ENCODE measurements around the gene KCNA1.

Gene KCNA1

DNA sequence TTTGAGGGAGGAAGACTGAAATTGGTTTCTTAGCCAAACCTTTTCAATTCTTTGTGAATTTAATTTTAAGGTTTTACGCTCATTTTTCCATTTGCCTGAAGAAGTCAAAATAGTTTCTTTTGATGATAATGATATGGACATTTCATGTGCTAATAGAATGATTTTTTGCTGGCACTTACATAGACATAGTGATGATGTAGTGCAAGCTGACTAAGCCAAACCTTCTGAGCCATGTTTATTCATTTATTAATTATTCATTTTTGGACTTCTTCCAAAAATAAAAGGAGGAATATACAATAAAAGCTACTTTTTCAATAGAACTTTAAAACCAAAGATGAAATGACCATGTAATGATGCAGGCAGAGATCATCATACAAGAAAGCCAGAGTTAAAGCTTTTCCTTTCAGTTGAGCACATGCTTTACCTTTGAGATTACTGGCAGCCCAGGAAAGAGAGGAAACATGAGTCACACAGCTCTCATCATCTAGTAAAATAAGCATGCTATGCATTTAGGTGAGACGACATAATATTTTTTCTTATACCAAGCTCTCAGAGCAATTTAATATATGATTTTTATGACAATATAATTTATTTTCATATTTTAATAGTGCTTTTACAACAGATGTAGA, 24.8 kb downstream of the KCNA1 start:
- no peaks in the 10 kb centered on the region for H3K4me1 Mint-ChIP-seq
- no peaks in the 10 kb centered on the region for H3K36me3 Mint-ChIP-seq
- no peak overlapping the region for H3K4me3 Mint-ChIP-seq
- H3K9me3 Mint-ChIP-seq, result no peaks in the 10 kb centered on the region
- no peak overlapping the region for H3K27ac Mint-ChIP-seq
- ATAC-seq (ENCODE audit: low read depth) (no peak), DNase-seq (ENCODE audit: low spot score in 2 of 2) (no peak)
- peaks cover 34% of the 10 kb centered on the region for H3K27me3 Mint-ChIP-seq

- ATAC-seq (ENCODE audit: low read depth), result no peak
- H3K9me3 Mint-ChIP-seq, result no peaks in the 10 kb centered on the region
- no peaks in the 10 kb centered on the region for H3K36me3 Mint-ChIP-seq
- DNase-seq (ENCODE audit: low spot score in 2 of 2), result no peak
- H3K27me3 Mint-ChIP-seq, result peaks cover 13% of the 10 kb centered on the region
- no peak overlapping the region for H3K27ac Mint-ChIP-seq
- no peak overlapping the region for H3K4me3 Mint-ChIP-seq
- H3K4me1 Mint-ChIP-seq, result peaks cover 8% of the 10 kb centered on the region
Measured at GRCh38 chr12:4938900-4939299, 29.2 kb downstream of the KCNA1 start.

- Mint-ChIP-seq H3K4me1 (peaks cover 12% of the 10 kb centered on the region), H3K9me3 (no peaks in the 10 kb centered on the region), H3K27me3 (peaks cover 11% of the 10 kb centered on the region), H3K27ac (no peak overlapping the region), H3K36me3 (no peaks in the 10 kb centered on the region), H3K4me3 (no peak overlapping the region)
- ATAC-seq (ENCODE audit: low read depth) (no peak), DNase-seq (ENCODE audit: low spot score in 2 of 2) (no peak)
Measured at GRCh38 chr12:4939418-4940023, 29.8 kb downstream of the KCNA1 start.

GRCh38 chr12:4943067-4943937, 33.6 kb downstream of the KCNA1 start:
- Mint-ChIP-seq H3K36me3 (no peaks in the 10 kb centered on the region), H3K4me3 (no peak overlapping the region), H3K27ac (no peak overlapping the region), H3K27me3 (peaks cover 4% of the 10 kb centered on the region), H3K4me1 (peaks cover 15% of the 10 kb centered on the region), H3K9me3 (no peaks in the 10 kb centered on the region)
- no peak for DNase-seq (ENCODE audit: low spot score in 2 of 2)
- peak; percentile 80 for ATAC-seq (ENCODE audit: low read depth)

DNA sequence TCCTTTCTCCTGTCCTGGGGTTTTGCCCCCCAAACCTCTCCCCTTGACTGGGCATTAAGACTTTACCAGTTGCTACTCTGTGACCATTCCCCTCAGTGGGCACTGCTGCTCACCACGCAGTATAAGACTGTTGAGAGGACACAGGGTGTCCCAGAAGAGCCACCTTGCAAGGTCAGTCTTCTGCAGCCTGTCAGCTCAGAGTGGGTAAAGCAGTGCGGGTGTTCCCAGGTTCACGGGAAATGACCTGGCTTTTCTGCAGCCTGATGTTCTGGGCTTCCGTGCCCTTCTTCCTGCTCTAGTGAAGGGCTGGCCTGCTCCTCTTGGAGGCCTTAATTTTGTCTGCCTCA, 34.2 kb downstream of the KCNA1 start:
- peaks cover 15% of the 10 kb centered on the region for H3K4me1 Mint-ChIP-seq
- H3K9me3 Mint-ChIP-seq, result no peaks in the 10 kb centered on the region
- peaks cover 4% of the 10 kb centered on the region for H3K27me3 Mint-ChIP-seq
- no peak overlapping the region for H3K4me3 Mint-ChIP-seq
- DNase-seq (ENCODE audit: low spot score in 2 of 2), result no peak
- ATAC-seq (ENCODE audit: low read depth), result peak; percentile 14
- H3K36me3 Mint-ChIP-seq, result no peaks in the 10 kb centered on the region
- H3K27ac Mint-ChIP-seq, result no peak overlapping the region

DNA sequence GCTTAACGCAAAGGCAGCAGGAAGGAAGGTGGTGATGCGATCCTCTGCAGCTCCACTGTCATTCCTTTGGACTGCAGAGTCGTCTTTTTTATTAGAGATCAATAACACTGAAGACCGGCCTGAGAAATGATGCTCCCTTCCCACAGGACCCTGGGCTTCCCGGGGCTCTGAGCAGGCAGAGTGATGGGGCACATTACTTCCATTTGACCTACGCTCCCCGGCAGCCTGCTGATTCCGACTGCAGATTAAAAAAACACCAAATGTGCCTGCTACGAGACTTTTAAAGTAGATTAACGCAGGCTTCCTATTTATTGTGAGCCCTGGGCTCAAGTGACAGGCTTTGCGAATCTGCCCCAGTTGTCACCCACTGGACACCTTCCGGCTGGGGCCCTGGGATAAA, 37.5 kb downstream of the KCNA1 start:
- no peak for DNase-seq (ENCODE audit: low spot score in 2 of 2)
- no peak for ATAC-seq (ENCODE audit: low read depth)
- Mint-ChIP-seq H3K4me1 (peaks cover 15% of the 10 kb centered on the region), H3K27ac (no peak overlapping the region), H3K4me3 (no peak overlapping the region), H3K9me3 (no peaks in the 10 kb centered on the region), H3K36me3 (no peaks in the 10 kb centered on the region), H3K27me3 (peaks cover 4% of the 10 kb centered on the region)

GRCh38 chr12:4951083-4951482, 41.4 kb downstream of the KCNA1 start:
- no peak for ATAC-seq (ENCODE audit: low read depth)
- H3K9me3 Mint-ChIP-seq, result no peaks in the 10 kb centered on the region
- no peak for DNase-seq (ENCODE audit: low spot score in 2 of 2)

DNA sequence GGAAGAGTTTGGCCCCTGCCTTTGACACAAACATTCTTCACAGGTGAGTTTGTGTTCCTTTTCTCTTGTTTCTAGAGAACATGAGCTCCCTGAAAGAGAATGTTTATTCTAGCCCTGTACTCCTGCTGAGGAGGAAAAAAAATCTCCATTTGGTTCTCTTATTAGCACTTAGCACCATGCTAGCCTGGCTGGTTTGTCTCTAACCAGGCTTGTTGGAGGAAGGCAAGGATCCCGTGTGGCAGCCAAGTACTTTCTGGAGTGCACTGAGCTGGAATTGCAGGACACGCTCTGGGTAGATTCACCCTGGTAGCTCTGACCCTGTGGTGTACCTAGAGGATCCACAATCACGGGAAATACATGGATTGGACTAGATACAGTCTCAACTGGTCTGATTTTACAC, 41.9 kb downstream of the KCNA1 start:
- Mint-ChIP-seq H3K27ac (no peak overlapping the region), H3K9me3 (no peaks in the 10 kb centered on the region), H3K4me3 (no peak overlapping the region), H3K27me3 (peaks cover 13% of the 10 kb centered on the region), H3K4me1 (peaks cover 3% of the 10 kb centered on the region), H3K36me3 (no peaks in the 10 kb centered on the region)
- no peak for DNase-seq (ENCODE audit: low spot score in 2 of 2)
- no peak for ATAC-seq (ENCODE audit: low read depth)

More at GRCh38 chr12:4951083-4951482, 41.4 kb downstream of the KCNA1 start:
- H3K27me3 Mint-ChIP-seq, result peaks cover 13% of the 10 kb centered on the region
- H3K36me3 Mint-ChIP-seq, result no peaks in the 10 kb centered on the region
- H3K27ac Mint-ChIP-seq, result no peak overlapping the region
- peaks cover 3% of the 10 kb centered on the region for H3K4me1 Mint-ChIP-seq
- no peak overlapping the region for H3K4me3 Mint-ChIP-seq

DNA sequence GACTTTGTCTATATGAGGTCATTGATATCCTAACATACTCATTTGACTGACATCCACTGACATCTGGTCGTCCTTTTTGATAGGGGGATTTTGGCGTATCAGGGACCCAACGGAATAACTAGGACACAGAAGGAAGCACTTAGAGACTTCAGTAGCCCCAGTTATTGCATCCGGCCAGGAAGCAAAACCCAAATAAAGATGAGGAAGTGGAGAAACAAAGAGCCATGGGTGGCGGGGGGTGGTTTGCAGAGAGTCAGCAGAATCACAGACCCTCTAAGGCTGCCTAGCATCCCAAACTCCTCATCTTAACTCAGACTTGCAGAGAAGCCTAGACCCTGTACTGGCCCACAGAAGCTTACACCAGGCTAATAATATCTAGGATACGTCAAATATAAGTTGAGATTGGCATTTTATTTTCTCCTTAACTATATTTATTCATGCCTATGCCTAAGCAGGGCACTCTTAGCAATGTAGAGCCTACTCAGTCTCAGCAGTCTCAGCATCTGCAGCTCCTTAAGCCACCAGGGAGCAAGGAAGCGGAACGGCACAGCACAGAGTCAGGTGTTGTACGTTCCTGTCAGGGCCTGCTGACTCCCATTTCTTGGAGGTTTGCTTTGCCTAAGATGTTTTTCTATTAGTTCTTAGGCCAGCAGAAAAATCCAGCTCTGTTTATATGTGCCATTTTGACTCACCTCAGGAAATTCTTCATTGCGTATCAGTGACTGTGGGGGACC, 45.1 kb downstream of the KCNA1 start:
- Mint-ChIP-seq H3K4me3 (no peak overlapping the region), H3K4me1 (peaks cover 3% of the 10 kb centered on the region), H3K9me3 (no peaks in the 10 kb centered on the region), H3K36me3 (no peaks in the 10 kb centered on the region), H3K27me3 (peaks cover 32% of the 10 kb centered on the region), H3K27ac (no peak overlapping the region)
- ATAC-seq (ENCODE audit: low read depth) (no peak), DNase-seq (ENCODE audit: low spot score in 2 of 2) (no peak)

GRCh38 chr12:4956054-4956453, 46.3 kb downstream of the KCNA1 start:
- H3K27me3 Mint-ChIP-seq, result peaks cover 34% of the 10 kb centered on the region
- no peaks in the 10 kb centered on the region for H3K36me3 Mint-ChIP-seq
- peaks cover 3% of the 10 kb centered on the region for H3K4me1 Mint-ChIP-seq
- no peak for ATAC-seq (ENCODE audit: low read depth)
- H3K27ac Mint-ChIP-seq, result no peak overlapping the region
- H3K4me3 Mint-ChIP-seq, result no peak overlapping the region
- no peaks in the 10 kb centered on the region for H3K9me3 Mint-ChIP-seq
- DNase-seq (ENCODE audit: low spot score in 2 of 2), result no peak

GRCh38 chr12:4956968-4957367, 47.3 kb downstream of the KCNA1 start:
- H3K4me1 Mint-ChIP-seq, result peaks cover 3% of the 10 kb centered on the region
- DNase-seq (ENCODE audit: low spot score in 2 of 2) (no peak), ATAC-seq (ENCODE audit: low read depth) (no peak)
- no peaks in the 10 kb centered on the region for H3K36me3 Mint-ChIP-seq
- H3K9me3 Mint-ChIP-seq, result no peaks in the 10 kb centered on the region
- H3K27ac Mint-ChIP-seq, result no peak overlapping the region
- no peak overlapping the region for H3K4me3 Mint-ChIP-seq
- peaks cover 38% of the 10 kb centered on the region for H3K27me3 Mint-ChIP-seq

GRCh38 chr12:4957761-4958160, 48.1 kb downstream of the KCNA1 start:
- H3K27me3 Mint-ChIP-seq, result peaks cover 40% of the 10 kb centered on the region
- DNase-seq (ENCODE audit: low spot score in 2 of 2) (no peak), ATAC-seq (ENCODE audit: low read depth) (no peak)
- no peaks in the 10 kb centered on the region for H3K36me3 Mint-ChIP-seq
- H3K9me3 Mint-ChIP-seq, result no peaks in the 10 kb centered on the region
- H3K4me3 Mint-ChIP-seq, result no peak overlapping the region
- peaks cover 3% of the 10 kb centered on the region for H3K4me1 Mint-ChIP-seq
- H3K27ac Mint-ChIP-seq, result no peak overlapping the region

GRCh38 chr12:4958697-4959375, 49.1 kb downstream of the KCNA1 start:
- ATAC-seq (ENCODE audit: low read depth) (no peak), DNase-seq (ENCODE audit: low spot score in 2 of 2) (no peak)
- no peak overlapping the region for H3K4me3 Mint-ChIP-seq
- H3K9me3 Mint-ChIP-seq, result no peaks in the 10 kb centered on the region
- no peaks in the 10 kb centered on the region for H3K36me3 Mint-ChIP-seq
- peaks cover 3% of the 10 kb centered on the region for H3K4me1 Mint-ChIP-seq
- H3K27me3 Mint-ChIP-seq, result peaks cover 38% of the 10 kb centered on the region
- H3K27ac Mint-ChIP-seq, result no peak overlapping the region

Measured in memory B cell (primary cell).